ENCODE results near the gene PPP1R3G. TPM values are rescaled to one million over a fixed set of nuclear protein-coding genes. Genes with fewer than 3 reads are reported as not detected.

Gene PPP1R3G
- total and polyA plus RNA-seq, 2 donors (not counting 1 experiment from before 2014, with no cell fraction given), result 0.72 to 3.3 TPM

DNA sequence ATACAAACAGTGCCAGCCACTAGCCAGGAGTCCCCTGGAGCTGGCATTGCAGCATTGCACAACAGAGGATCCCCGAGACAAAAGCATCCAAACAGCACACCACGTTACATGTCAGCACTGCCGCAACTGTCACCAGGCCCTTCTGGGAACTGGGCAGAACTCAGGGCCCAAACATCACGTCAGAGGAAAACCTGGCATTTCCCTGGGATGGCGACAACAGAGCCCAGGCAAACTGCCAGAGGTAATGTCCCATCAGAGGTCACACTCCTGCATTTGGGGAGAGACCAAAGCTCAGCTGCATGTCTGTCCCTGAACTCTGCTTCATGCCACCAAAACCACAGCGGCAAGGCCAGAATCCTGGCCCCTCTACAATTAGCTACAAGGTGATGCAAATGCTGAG lies 36.3 kb downstream of the PPP1R3G start:
- Histone ChIP-seq H3K79me2 (ENCODE audit: control insufficient read depth, insufficient read depth, low read length) (no peaks in the 10 kb centered on the region), H3K36me3 (ENCODE audit: control insufficient read depth, insufficient read depth, low read length) (no peaks in the 10 kb centered on the region), H3K4me2 (ENCODE audit: extremely low read depth, insufficient read depth, low read length) (no peak overlapping the region), H3K9ac (ENCODE audit: insufficient read depth, low read length) (no peak overlapping the region), H3K27me3 (ENCODE audit: control insufficient read depth, insufficient read depth, low read length) (no peaks in the 10 kb centered on the region), H3K9me3 (ENCODE audit: control insufficient read depth, insufficient read depth, low read depth, low read length) (no peaks in the 10 kb centered on the region), H2AFZ (ENCODE audit: low read length) (no peak overlapping the region), H3K27ac (ENCODE audit: insufficient read depth, low read length) (no peak overlapping the region), H3K4me3 (replicated peaks in 1 of 4; ENCODE audit: control extremely low read depth in 1 of 4, insufficient read depth in 1 of 4, low read depth in 3 of 4, low read length in 4 of 4) (no peak overlapping the region), H3K4me1 (ENCODE audit: control insufficient read depth, extremely low read depth, insufficient read depth, low read length) (peaks cover 6% of the 10 kb centered on the region), H4K20me1 (ENCODE audit: control insufficient read depth, extremely low read depth, insufficient read depth, low read length) (no peaks in the 10 kb centered on the region)
- DNase-seq (ENCODE audit: low read depth in 2 of 2), result no peak
- no peak for TF ChIP-seq EZH2 (IDR thresholded peaks at IDR 0.05; ENCODE audit: low read length, missing control alignments)
- TF ChIP-seq, protein P1, sequence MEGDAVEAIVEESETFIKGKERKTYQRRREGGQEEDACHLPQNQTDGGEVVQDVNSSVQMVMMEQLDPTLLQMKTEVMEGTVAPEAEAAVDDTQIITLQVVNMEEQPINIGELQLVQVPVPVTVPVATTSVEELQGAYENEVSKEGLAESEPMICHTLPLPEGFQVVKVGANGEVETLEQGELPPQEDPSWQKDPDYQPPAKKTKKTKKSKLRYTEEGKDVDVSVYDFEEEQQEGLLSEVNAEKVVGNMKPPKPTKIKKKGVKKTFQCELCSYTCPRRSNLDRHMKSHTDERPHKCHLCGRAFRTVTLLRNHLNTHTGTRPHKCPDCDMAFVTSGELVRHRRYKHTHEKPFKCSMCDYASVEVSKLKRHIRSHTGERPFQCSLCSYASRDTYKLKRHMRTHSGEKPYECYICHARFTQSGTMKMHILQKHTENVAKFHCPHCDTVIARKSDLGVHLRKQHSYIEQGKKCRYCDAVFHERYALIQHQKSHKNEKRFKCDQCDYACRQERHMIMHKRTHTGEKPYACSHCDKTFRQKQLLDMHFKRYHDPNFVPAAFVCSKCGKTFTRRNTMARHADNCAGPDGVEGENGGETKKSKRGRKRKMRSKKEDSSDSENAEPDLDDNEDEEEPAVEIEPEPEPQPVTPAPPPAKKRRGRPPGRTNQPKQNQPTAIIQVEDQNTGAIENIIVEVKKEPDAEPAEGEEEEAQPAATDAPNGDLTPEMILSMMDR (conservative IDR thresholded peaks at IDR 0.05 in 1 of 2, IDR thresholded peaks at IDR 0.05 in 1 of 2; ENCODE audit: low read depth in 1 of 2, low read length in 2 of 2), result no peak

DNA sequence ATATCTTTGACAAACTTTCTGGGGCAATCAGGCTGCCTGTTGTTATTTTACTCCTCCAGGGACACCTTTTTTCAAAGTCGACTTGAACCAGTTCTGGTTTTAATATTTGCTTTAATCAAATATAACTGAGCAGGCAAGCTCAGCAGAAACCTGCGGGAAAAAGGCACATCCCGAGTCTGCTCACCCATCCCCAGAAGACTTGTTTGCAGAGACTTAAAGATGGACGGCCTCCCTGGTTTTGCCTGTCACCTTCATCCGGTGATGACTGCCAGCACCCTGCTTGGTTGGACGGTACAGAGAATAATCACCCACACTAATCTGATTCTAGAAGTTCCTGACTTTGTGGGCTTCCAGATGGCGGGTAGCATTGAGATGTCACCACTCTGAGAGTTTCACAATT lies 36.8 kb downstream of the PPP1R3G start:
- H3K4me1 ChIP-seq (ENCODE audit: control insufficient read depth, extremely low read depth, insufficient read depth, low read length), result peaks cover 6% of the 10 kb centered on the region
- no peak overlapping the region for H3K27ac ChIP-seq (ENCODE audit: insufficient read depth, low read length)
- DNase-seq (ENCODE audit: low read depth in 2 of 2), result no peak
- H2AFZ ChIP-seq (ENCODE audit: low read length), result no peak overlapping the region
- no peaks in the 10 kb centered on the region for H3K36me3 ChIP-seq (ENCODE audit: control insufficient read depth, insufficient read depth, low read length)
- H3K4me3 ChIP-seq (replicated peaks in 1 of 4; ENCODE audit: control extremely low read depth in 1 of 4, insufficient read depth in 1 of 4, low read depth in 3 of 4, low read length in 4 of 4), result no peak overlapping the region
- no peak overlapping the region for H3K4me2 ChIP-seq (ENCODE audit: extremely low read depth, insufficient read depth, low read length)
- TF ChIP-seq EZH2 (IDR thresholded peaks at IDR 0.05; ENCODE audit: low read length, missing control alignments), result no peak
- TF ChIP-seq, protein P1 (conservative IDR thresholded peaks at IDR 0.05 in 1 of 2, IDR thresholded peaks at IDR 0.05 in 1 of 2; ENCODE audit: low read depth in 1 of 2, low read length in 2 of 2), result no peak
- H4K20me1 ChIP-seq (ENCODE audit: control insufficient read depth, extremely low read depth, insufficient read depth, low read length), result no peaks in the 10 kb centered on the region
- H3K9me3 ChIP-seq (ENCODE audit: control insufficient read depth, insufficient read depth, low read depth, low read length), result no peaks in the 10 kb centered on the region
- H3K27me3 ChIP-seq (ENCODE audit: control insufficient read depth, insufficient read depth, low read length), result no peaks in the 10 kb centered on the region
- no peaks in the 10 kb centered on the region for H3K79me2 ChIP-seq (ENCODE audit: control insufficient read depth, insufficient read depth, low read length)
- H3K9ac ChIP-seq (ENCODE audit: insufficient read depth, low read length), result no peak overlapping the region

DNA sequence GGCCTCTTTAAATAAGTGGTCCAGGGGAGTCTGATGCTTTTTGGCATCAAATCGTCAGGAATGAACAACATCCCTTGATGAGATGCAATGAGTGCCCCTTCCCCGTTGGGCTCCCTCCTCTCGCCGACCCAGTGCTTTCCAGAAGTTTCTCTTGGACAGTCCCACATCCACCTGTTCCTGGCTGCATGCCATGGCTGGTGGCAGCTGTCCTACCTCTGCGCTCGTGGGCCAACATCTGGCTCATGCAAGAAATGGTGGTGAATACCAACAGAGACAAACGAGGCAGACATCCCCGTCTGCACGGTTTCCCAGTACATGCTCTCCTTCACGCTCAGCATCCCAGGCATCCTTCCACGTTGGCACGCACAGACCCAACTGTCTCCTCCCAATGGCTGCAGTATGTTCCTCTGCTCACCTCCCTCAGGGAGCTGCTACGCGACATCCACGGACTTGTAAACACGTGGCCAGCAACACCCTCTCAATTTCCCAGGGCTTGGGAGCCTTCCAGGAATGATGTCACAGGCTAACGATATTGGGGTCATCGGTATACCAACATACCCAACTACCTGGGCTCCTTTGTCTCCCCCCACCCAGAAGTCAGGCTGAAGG lies 37.5 kb downstream of the PPP1R3G start:
- no peak for DNase-seq (ENCODE audit: low read depth in 2 of 2)
- Histone ChIP-seq H3K36me3 (ENCODE audit: control insufficient read depth, insufficient read depth, low read length) (no peaks in the 10 kb centered on the region), H3K9ac (ENCODE audit: insufficient read depth, low read length) (no peak overlapping the region), H4K20me1 (ENCODE audit: control insufficient read depth, extremely low read depth, insufficient read depth, low read length) (no peaks in the 10 kb centered on the region), H3K9me3 (ENCODE audit: control insufficient read depth, insufficient read depth, low read depth, low read length) (no peaks in the 10 kb centered on the region), H3K27ac (ENCODE audit: insufficient read depth, low read length) (no peak overlapping the region), H3K79me2 (ENCODE audit: control insufficient read depth, insufficient read depth, low read length) (no peaks in the 10 kb centered on the region), H3K4me3 (replicated peaks in 1 of 4; ENCODE audit: control extremely low read depth in 1 of 4, insufficient read depth in 1 of 4, low read depth in 3 of 4, low read length in 4 of 4) (no peak overlapping the region), H3K4me2 (ENCODE audit: extremely low read depth, insufficient read depth, low read length) (no peak overlapping the region), H2AFZ (ENCODE audit: low read length) (no peak overlapping the region), H3K27me3 (ENCODE audit: control insufficient read depth, insufficient read depth, low read length) (no peaks in the 10 kb centered on the region), H3K4me1 (ENCODE audit: control insufficient read depth, extremely low read depth, insufficient read depth, low read length) (peaks cover 6% of the 10 kb centered on the region)
- TF ChIP-seq, protein P1 (conservative IDR thresholded peaks at IDR 0.05 in 1 of 2, IDR thresholded peaks at IDR 0.05 in 1 of 2; ENCODE audit: low read depth in 1 of 2, low read length in 2 of 2), result no peak
- no peak for TF ChIP-seq EZH2 (IDR thresholded peaks at IDR 0.05; ENCODE audit: low read length, missing control alignments)

Measured in fibroblast of lung (primary cell).